ENCODE measurements around the gene NCOA1.
"Not testable (repeated sequence)": the region's sequence is repeated elsewhere in the genome, so short reads cannot be mapped to it uniquely, and the experiment has no call there.

Gene NCOA1

GRCh38 chr2:24571828-24572442 is 80.9 kb downstream of the NCOA1 start:
- DNase-seq, result no peak
- ChIA-PET CTCF (interaction anchor here (2.8 kb wide), 1 partner anchor 20 kb away, joined by 6 read pairs; no protein-coding TSS in a partner anchor), POLR2A (no interaction called here)

GRCh38 chr2:24576146-24576545 is 85.1 kb downstream of the NCOA1 start:
- CTCF ChIA-PET, result no interaction called here
- Histone ChIP-seq H3K27me3 (replicated peaks in 2 of 5; ENCODE audit: control insufficient read depth in 4 of 5, insufficient read depth in 5 of 5, low read length in 4 of 5) (no peaks in the 10 kb centered on the region), H3K9me3 (ENCODE audit: control extremely low read depth in 1 of 5, control insufficient read depth in 4 of 5, insufficient read depth in 2 of 5, low read depth in 1 of 5, low read length in 4 of 5) (peaks cover 0 to under 1% (median 0%) of the 10 kb centered on the region in 5 experiments), H3K27ac (ENCODE audit: insufficient read depth in 1 of 2, low read depth in 1 of 2, low read length in 2 of 2, poor library complexity in 1 of 2, severe bottlenecking in 2 of 2) (no peak overlapping the region), H3K36me3 (ENCODE audit: control insufficient read depth in 4 of 4, insufficient read depth in 4 of 4, low read length in 3 of 4) (peaks cover 0 to 8% (median under 1%) of the 10 kb centered on the region in 4 experiments), H3K4me3 (ENCODE audit: control insufficient read depth in 1 of 7, extremely low read depth in 1 of 7, insufficient read depth in 4 of 7, low read depth in 2 of 7, low read length in 6 of 7) (no peak overlapping the region), H3K4me1 (ENCODE audit: control extremely low read depth in 1 of 4, control insufficient read depth in 4 of 4, insufficient read depth in 4 of 4, low read length in 3 of 4) (peaks cover 0 to 9% (median 8%) of the 10 kb centered on the region in 4 experiments)
- POLR2A ChIA-PET, result no interaction called here
- DNase-seq, result no peak

More at GRCh38 chr2:24571828-24572442, 80.9 kb downstream of the NCOA1 start:
- Histone ChIP-seq H3K4me1 (ENCODE audit: control extremely low read depth in 1 of 4, control insufficient read depth in 4 of 4, insufficient read depth in 4 of 4, low read length in 3 of 4) (no peaks in the 10 kb centered on the region), H3K27me3 (replicated peaks in 2 of 5; ENCODE audit: control insufficient read depth in 4 of 5, insufficient read depth in 5 of 5, low read length in 4 of 5) (no peaks in the 10 kb centered on the region), H3K9me3 (ENCODE audit: control extremely low read depth in 1 of 5, control insufficient read depth in 4 of 5, insufficient read depth in 2 of 5, low read depth in 1 of 5, low read length in 4 of 5) (no peaks in the 10 kb centered on the region), H3K27ac (ENCODE audit: insufficient read depth in 1 of 2, low read depth in 1 of 2, low read length in 2 of 2, poor library complexity in 1 of 2, severe bottlenecking in 2 of 2) (no peak overlapping the region), H3K36me3 (ENCODE audit: control insufficient read depth in 4 of 4, insufficient read depth in 4 of 4, low read length in 3 of 4) (peaks cover 0 to 6% (median 2%) of the 10 kb centered on the region in 4 experiments), H3K4me3 (ENCODE audit: control insufficient read depth in 1 of 7, extremely low read depth in 1 of 7, insufficient read depth in 4 of 7, low read depth in 2 of 7, low read length in 6 of 7) (no peak overlapping the region)
- no CpG with 5 or more reads among the region's 2 CpGs for WGBS (ENCODE audit: insufficient coverage)

- H3K4me1 ChIP-seq (ENCODE audit: control extremely low read depth in 1 of 4, control insufficient read depth in 4 of 4, insufficient read depth in 4 of 4, low read length in 3 of 4), result peaks cover 0 to 9% (median 8%) of the 10 kb centered on the region in 4 experiments
- H3K27ac ChIP-seq (ENCODE audit: insufficient read depth in 1 of 2, low read depth in 1 of 2, low read length in 2 of 2, poor library complexity in 1 of 2, severe bottlenecking in 2 of 2), result no peak overlapping the region
- peaks cover 0 to 5% (median 0%) of the 10 kb centered on the region in 5 experiments for H3K9me3 ChIP-seq (ENCODE audit: control extremely low read depth in 1 of 5, control insufficient read depth in 4 of 5, insufficient read depth in 2 of 5, low read depth in 1 of 5, low read length in 4 of 5)
- ChIA-PET POLR2A (no interaction called here), CTCF (no interaction called here)
- H3K27me3 ChIP-seq (replicated peaks in 2 of 5; ENCODE audit: control insufficient read depth in 4 of 5, insufficient read depth in 5 of 5, low read length in 4 of 5), result no peaks in the 10 kb centered on the region
- H3K4me3 ChIP-seq (ENCODE audit: control insufficient read depth in 1 of 7, extremely low read depth in 1 of 7, insufficient read depth in 4 of 7, low read depth in 2 of 7, low read length in 6 of 7), result no peak overlapping the region
- DNase-seq, result no peak
- WGBS (ENCODE audit: insufficient coverage), result no CpG with 5 or more reads among the region's 1 CpG
- H3K36me3 ChIP-seq (ENCODE audit: control insufficient read depth in 4 of 4, insufficient read depth in 4 of 4, low read length in 3 of 4), result peaks cover 0 to 8% (median 1%) of the 10 kb centered on the region in 4 experiments
Measured at GRCh38 chr2:24576617-24577016, 85.6 kb downstream of the NCOA1 start.

- peak; percentile 9 to 74 (median 53) for DNase-seq
- POLR2A ChIA-PET, result no interaction called here
- Histone ChIP-seq H3K4me1 (ENCODE audit: control extremely low read depth in 1 of 4, control insufficient read depth in 4 of 4, insufficient read depth in 4 of 4, low read length in 3 of 4) (peaks cover 0 to 9% (median 8%) of the 10 kb centered on the region in 4 experiments), H3K9me3 (ENCODE audit: control extremely low read depth in 1 of 5, control insufficient read depth in 4 of 5, insufficient read depth in 2 of 5, low read depth in 1 of 5, low read length in 4 of 5) (peaks cover 0 to 11% (median 0%) of the 10 kb centered on the region in 5 experiments), H3K4me3 (ENCODE audit: control insufficient read depth in 1 of 7, extremely low read depth in 1 of 7, insufficient read depth in 4 of 7, low read depth in 2 of 7, low read length in 6 of 7) (no peak overlapping the region), H3K36me3 (ENCODE audit: control insufficient read depth in 4 of 4, insufficient read depth in 4 of 4, low read length in 3 of 4) (peaks cover 0 to 4% (median 1%) of the 10 kb centered on the region in 4 experiments), H3K27ac (ENCODE audit: insufficient read depth in 1 of 2, low read depth in 1 of 2, low read length in 2 of 2, poor library complexity in 1 of 2, severe bottlenecking in 2 of 2) (no peak overlapping the region), H3K27me3 (replicated peaks in 2 of 5; ENCODE audit: control insufficient read depth in 4 of 5, insufficient read depth in 5 of 5, low read length in 4 of 5) (no peaks in the 10 kb centered on the region)
- CTCF ChIA-PET, result no interaction called here
- no CpG with 5 or more reads among the region's 2 CpGs for WGBS (ENCODE audit: insufficient coverage)
Measured at GRCh38 chr2:24577481-24577880, 86.4 kb downstream of the NCOA1 start.

- POLR2A ChIA-PET, result interaction anchor here (0.6 kb wide), 1 partner anchor 305 kb away, joined by 3 read pairs; no protein-coding TSS in a partner anchor
- Histone ChIP-seq H3K36me3 (ENCODE audit: control insufficient read depth in 4 of 4, insufficient read depth in 4 of 4, low read length in 3 of 4) (peaks cover 0 to 3% (median 1%) of the 10 kb centered on the region in 4 experiments), H3K27me3 (replicated peaks in 2 of 5; ENCODE audit: control insufficient read depth in 4 of 5, insufficient read depth in 5 of 5, low read length in 4 of 5) (no peaks in the 10 kb centered on the region), H3K9me3 (ENCODE audit: control extremely low read depth in 1 of 5, control insufficient read depth in 4 of 5, insufficient read depth in 2 of 5, low read depth in 1 of 5, low read length in 4 of 5) (peaks cover 0 to 12% (median 0%) of the 10 kb centered on the region in 5 experiments), H3K4me1 (ENCODE audit: control extremely low read depth in 1 of 4, control insufficient read depth in 4 of 4, insufficient read depth in 4 of 4, low read length in 3 of 4) (peaks cover 0 to 9% (median 8%) of the 10 kb centered on the region in 4 experiments), H3K4me3 (ENCODE audit: control insufficient read depth in 1 of 7, extremely low read depth in 1 of 7, insufficient read depth in 4 of 7, low read depth in 2 of 7, low read length in 6 of 7) (no peak overlapping the region), H3K27ac (ENCODE audit: insufficient read depth in 1 of 2, low read depth in 1 of 2, low read length in 2 of 2, poor library complexity in 1 of 2, severe bottlenecking in 2 of 2) (no peak overlapping the region)
- DNase-seq, result no peak
- WGBS (ENCODE audit: insufficient coverage), result 100% methylated on average over 4 of the region's 4 CpGs
- CTCF ChIA-PET, result interaction anchor here (0.6 kb wide), 1 partner anchor 51 kb away, joined by 3 read pairs; no protein-coding TSS in a partner anchor
Measured at GRCh38 chr2:24579053-24579803, 88.2 kb downstream of the NCOA1 start.

GRCh38 chr2:24580561-24580960 is 89.5 kb downstream of the NCOA1 start:
- WGBS (ENCODE audit: insufficient coverage), result 100% methylated on average over 1 of the region's 1 CpG
- H3K4me3 ChIP-seq (ENCODE audit: control insufficient read depth in 1 of 7, extremely low read depth in 1 of 7, insufficient read depth in 4 of 7, low read depth in 2 of 7, low read length in 6 of 7), result no peak overlapping the region
- peaks cover 0 to 3% (median 1%) of the 10 kb centered on the region in 4 experiments for H3K36me3 ChIP-seq (ENCODE audit: control insufficient read depth in 4 of 4, insufficient read depth in 4 of 4, low read length in 3 of 4)
- CTCF ChIA-PET, result no interaction called here
- POLR2A ChIA-PET, result no interaction called here
- H3K27me3 ChIP-seq (replicated peaks in 2 of 5; ENCODE audit: control insufficient read depth in 4 of 5, insufficient read depth in 5 of 5, low read length in 4 of 5), result no peaks in the 10 kb centered on the region
- no peak overlapping the region for H3K27ac ChIP-seq (ENCODE audit: insufficient read depth in 1 of 2, low read depth in 1 of 2, low read length in 2 of 2, poor library complexity in 1 of 2, severe bottlenecking in 2 of 2)
- DNase-seq, result no peak
- H3K9me3 ChIP-seq (ENCODE audit: control extremely low read depth in 1 of 5, control insufficient read depth in 4 of 5, insufficient read depth in 2 of 5, low read depth in 1 of 5, low read length in 4 of 5), result peaks cover 0 to 12% (median 0%) of the 10 kb centered on the region in 5 experiments
- peaks cover 0 to 9% (median 8%) of the 10 kb centered on the region in 4 experiments for H3K4me1 ChIP-seq (ENCODE audit: control extremely low read depth in 1 of 4, control insufficient read depth in 4 of 4, insufficient read depth in 4 of 4, low read length in 3 of 4)

- Histone ChIP-seq H3K4me1 (ENCODE audit: control extremely low read depth in 1 of 4, control insufficient read depth in 4 of 4, insufficient read depth in 4 of 4, low read length in 3 of 4) (peaks cover 6 to 15% (median 10%) of the 10 kb centered on the region in 4 experiments), H3K9me3 (ENCODE audit: control extremely low read depth in 1 of 5, control insufficient read depth in 4 of 5, insufficient read depth in 2 of 5, low read depth in 1 of 5, low read length in 4 of 5) (peaks cover 0 to 12% (median 0%) of the 10 kb centered on the region in 5 experiments)
- WGBS (ENCODE audit: insufficient coverage), result no CpG with 5 or more reads among the region's 1 CpG
- POLR2A ChIA-PET; DNase-seq; H3K36me3 ChIP-seq (ENCODE audit: control insufficient read depth in 4 of 4, insufficient read depth in 4 of 4, low read length in 3 of 4); H3K27me3 ChIP-seq (replicated peaks in 2 of 5; ENCODE audit: control insufficient read depth in 4 of 5, insufficient read depth in 5 of 5, low read length in 4 of 5); CTCF ChIA-PET; H3K4me3 ChIP-seq (ENCODE audit: control insufficient read depth in 1 of 7, extremely low read depth in 1 of 7, insufficient read depth in 4 of 7, low read depth in 2 of 7, low read length in 6 of 7); H3K27ac ChIP-seq (ENCODE audit: insufficient read depth in 1 of 2, low read depth in 1 of 2, low read length in 2 of 2, poor library complexity in 1 of 2, severe bottlenecking in 2 of 2): not testable (repeated sequence)
Measured at GRCh38 chr2:24581971-24582370, 90.9 kb downstream of the NCOA1 start.

All from common myeloid progenitor, CD34-positive (primary cell).